IMR-90 (cell line): ENCODE results near the gene RC3H1. TPM values are rescaled to one million over a fixed set of nuclear protein-coding genes. Genes with fewer than 3 reads are reported as not detected.

Experiments used
- ATAC-seq: fragments of 200-7000 bp; cut with Tn5 transposase; 2 replicates; pipeline ENCODE4 v1.9.1; 2020; ENCODE audit warnings: low read depth, mild to moderate bottlenecking, moderate library complexity
- BruUV-seq: library from RNA; stranded (reverse); fragments of 400-500 nt; replicated peaks from 2 replicates; lab custom pipeline; 2021; lab: Mats Ljungman, UMichigan
- CTCF ChIA-PET: fragments of 300-600 bp; formaldehyde crosslinking; extraction: SDS; loops from one replicate; lab custom pipeline; 2021; ENCODE audit warnings: antibody characterized with exemption; lab: Yijun Ruan, JAX
- POLR2A ChIA-PET: fragments of 300-600 bp; sonication (Branson Sonifier 250); formaldehyde crosslinking; loops from one replicate; lab custom pipeline; 2022; ENCODE audit warnings: antibody characterized with exemption; ENCODE audit not compliant: unreplicated experiment; lab: Charles Lee
- DNase-seq: peaks from one replicate; pipeline ENCODE4 v3.0.0; 2013
- H2AFZ ChIP-seq: replicated peaks from 2 replicates; pipeline ENCODE3; 2013; ENCODE audit warnings: low read length, mild to moderate bottlenecking; ENCODE audit not compliant: poor library complexity
- H2AK5ac ChIP-seq: 2 replicates; pipeline ENCODE4 v1.6.1; 2013; ENCODE audit warnings: low read depth, low read length, inconsistent platforms
- H2AK9ac ChIP-seq: replicated peaks from 2 replicates; pipeline ENCODE3; 2013; ENCODE audit warnings: mild to moderate bottlenecking, low read depth, low read length, moderate library complexity; ENCODE audit not compliant: poor library complexity
- H2BK120ac ChIP-seq: 2 replicates; pipeline ENCODE4 v1.6.1; 2013; ENCODE audit warnings: low read depth, low read length, inconsistent platforms
- H2BK15ac ChIP-seq: 3 replicates; pipeline ENCODE4 v1.6.1; 2013; ENCODE audit warnings: low read depth, low read length, inconsistent platforms
- H2BK20ac ChIP-seq: 2 replicates; pipeline ENCODE4 v1.6.1; 2013; ENCODE audit warnings: low read depth, mild to moderate bottlenecking, inconsistent platforms, low read length, moderate library complexity
- H2BK5ac ChIP-seq: 2 replicates; pipeline ENCODE4 v1.6.1; 2013; ENCODE audit warnings: mild to moderate bottlenecking, low read depth, low read length, inconsistent platforms; ENCODE audit not compliant: poor library complexity, severe bottlenecking
- H3K14ac ChIP-seq: replicated peaks from 2 replicates; pipeline ENCODE4 v1.6.1; 2013; ENCODE audit warnings: low read depth, low read length, inconsistent platforms
- H3K18ac ChIP-seq: 2 replicates; pipeline ENCODE4 v1.6.1; 2013; ENCODE audit warnings: low read depth, low read length, control low read depth
- H3K23ac ChIP-seq: 2 replicates; pipeline ENCODE4 v1.6.1; 2013; ENCODE audit warnings: low read depth, low read length, inconsistent platforms
- H3K27ac ChIP-seq: 2 replicates; pipeline ENCODE4 v1.5.1; 2013; ENCODE audit warnings: mild to moderate bottlenecking, control low read depth, low read length; ENCODE audit not compliant: insufficient read depth
- H3K27me3 ChIP-seq: 2 replicates; pipeline ENCODE4 v1.6.1; 2013; ENCODE audit warnings: low read length; ENCODE audit not compliant: control insufficient read depth, insufficient read depth
- H3K36me3 ChIP-seq: 2 replicates; pipeline ENCODE4 v1.6.1; 2013; ENCODE audit warnings: low read length, mixed read lengths; ENCODE audit not compliant: control insufficient read depth, insufficient read depth
- H3K4ac ChIP-seq: 2 replicates; pipeline ENCODE4 v1.6.1; 2013; ENCODE audit warnings: low read depth, low read length, inconsistent platforms
- H3K4me1 ChIP-seq: 2 replicates; pipeline ENCODE4 v1.6.1; 2013; ENCODE audit warnings: low read length, mixed read lengths; ENCODE audit not compliant: control insufficient read depth, insufficient read depth
- H3K4me2 ChIP-seq: 2 replicates; pipeline ENCODE4 v1.6.1; 2013; ENCODE audit warnings: low read depth, mild to moderate bottlenecking, control low read depth, low read length, moderate library complexity
- H3K4me3 ChIP-seq: 2 replicates; pipeline ENCODE4 v1.5.1; 2013; ENCODE audit warnings: low read depth, mild to moderate bottlenecking, control low read depth, low read length, moderate library complexity; ENCODE audit not compliant: insufficient read depth
- H3K56ac ChIP-seq: 2 replicates; pipeline ENCODE4 v1.6.1; 2013; ENCODE audit warnings: low read length, inconsistent platforms; ENCODE audit not compliant: insufficient read depth; ENCODE audit errors: extremely low read depth
- H3K79me1 ChIP-seq, 2 experiments: 2 replicates each; pipeline ENCODE4 v1.6.1; 2013; ENCODE audit warnings: low read length in 2 of 2, inconsistent platforms in 1 of 2, low read depth in 1 of 2
- H3K9ac ChIP-seq: 2 replicates; pipeline ENCODE4 v1.6.1; 2013; ENCODE audit warnings: low read depth, low read length, control low read depth
- H3K9me1 ChIP-seq: 2 replicates; pipeline ENCODE4 v1.6.1; 2013; ENCODE audit warnings: low read length, inconsistent platforms; ENCODE audit not compliant: insufficient read depth
- H3K9me3 ChIP-seq: 2 replicates; pipeline ENCODE4 v1.6.1; 2013; ENCODE audit warnings: low read length; ENCODE audit not compliant: control insufficient read depth, insufficient read depth
- H4K20me1 ChIP-seq: 2 replicates; pipeline ENCODE4 v1.6.1; 2013; ENCODE audit warnings: low read length, inconsistent platforms; ENCODE audit not compliant: insufficient read depth
- H4K5ac ChIP-seq: 2 replicates; pipeline ENCODE4 v1.6.1; 2013; ENCODE audit warnings: mild to moderate bottlenecking, low read depth, low read length, control low read depth
- H4K8ac ChIP-seq, 2 experiments: 2 replicates each; pipeline ENCODE4 v1.6.1; 2013; ENCODE audit warnings: low read depth in 2 of 2, low read length in 2 of 2, control low read depth in 1 of 2, inconsistent platforms in 1 of 2
- H4K91ac ChIP-seq: 2 replicates; pipeline ENCODE4 v1.6.1; 2013; ENCODE audit warnings: low read depth, low read length, inconsistent platforms; ENCODE audit not compliant: insufficient read depth
- CHD1 ChIP-seq: IDR thresholded peaks from 2 replicates; pipeline ENCODE4 v1.6.1; 2012; ENCODE audit warnings: low read depth, low read length, improper control_type of control experiment
- CTCF ChIP-seq: conservative IDR thresholded peaks from 2 replicates; pipeline ENCODE4 v1.5.1; 2012; ENCODE audit warnings: mild to moderate bottlenecking, low read depth, low read length, improper control_type of control experiment
- FOS ChIP-seq: fragments of 150-350 bp; IDR thresholded peaks from 2 replicates; pipeline ENCODE4 v1.6.1; 2016; ENCODE audit warnings: low read depth, low read length
- MAZ ChIP-seq: IDR thresholded peaks from 2 replicates; pipeline ENCODE4 v1.6.1; 2012; ENCODE audit warnings: low read depth, mild to moderate bottlenecking, low read length, improper control_type of control experiment, moderate library complexity, borderline replicate concordance
- NFE2L2 ChIP-seq: fragments of 150-350 bp; IDR thresholded peaks from 2 replicates; pipeline ENCODE4 v1.6.1; 2016; ENCODE audit warnings: low read depth, mild to moderate bottlenecking, low read length
- POLR2A ChIP-seq: IDR thresholded peaks from 2 replicates; pipeline ENCODE4 v1.6.1; 2012; ENCODE audit warnings: mild to moderate bottlenecking, low read depth, low read length
- RAD21 ChIP-seq: IDR thresholded peaks from 2 replicates; pipeline ENCODE4 v1.6.1; 2012; ENCODE audit warnings: low read length, improper control_type of control experiment
- RFX5 ChIP-seq: IDR thresholded peaks from 2 replicates; pipeline ENCODE4 v1.8.0; 2012; ENCODE audit warnings: low read depth, mild to moderate bottlenecking, low read length, moderate library complexity
- USF2 ChIP-seq: fragments of 150-350 bp; IDR thresholded peaks from 2 replicates; pipeline ENCODE4 v1.6.1; 2017; ENCODE audit warnings: mild to moderate bottlenecking, antibody characterized with exemption, low read length, low read depth
- WGBS, 2 experiments: methylation state at CpG; one replicate each; pipeline versions ENCODE4 v1.1.5 to v1.1.7; 2013; ENCODE audit warnings: missing lambda C conversion rate in 2 of 2; ENCODE audit not compliant: insufficient read length in 1 of 2; ENCODE audit errors: extremely low coverage in 2 of 2; 5-methylcytosine and 5-hydroxymethylcytosine counted together
- dilution Hi-C: fragments of 300-500 bp; cut with HindIII; formaldehyde crosslinking; loops from one replicate; pipeline ENCODE4 v1.14.3; 2018; ENCODE audit warnings: low sequenced_read_pairs; ENCODE audit not compliant: unreplicated experiment
- in situ Hi-C: fragments of 300-500 bp; cut with MboI; formaldehyde crosslinking; loops from 3 replicates; pipeline ENCODE4 v1.14.3; 2019; ENCODE audit warnings: low sequenced_read_pairs, inconsistent platforms, mixed read lengths
- intact Hi-C: fragments of 100-400 bp; cut with micrococcal nuclease; formaldehyde crosslinking; loops from 2 replicates; pipeline ENCODE4 v1.10.0; 2022
- polyA plus RNA-seq, 3 experiments: library from polyadenylated mRNA; depleted of rRNA; stranded (reverse); fragments of >200 nt; gene quantifications; 2 replicates each; pipeline ENCODE4 v1.2.3, GENCODE V29; 2012; ENCODE audit warnings: low replicate concordance in 1 of 3
- total RNA-seq: library from RNA; depleted of rRNA; stranded (reverse); fragments of >200 nt; gene quantifications from 2 replicates; pipeline ENCODE4 v1.2.3, GENCODE V29; 2012
- TF ChIP-seq, protein P1 (sequence below): fragments of 150-350 bp; IDR thresholded peaks from 2 replicates; pipeline ENCODE4 v1.6.1; 2016; ENCODE audit warnings: low read depth, mild to moderate bottlenecking, low read length, moderate library complexity, borderline replicate concordance

RC3H1 gene
- total and polyA plus RNA-seq, 2 of the 4 experiments (the other 2 are of a cell fraction): 5.1 to 39.3 TPM

DNA sequence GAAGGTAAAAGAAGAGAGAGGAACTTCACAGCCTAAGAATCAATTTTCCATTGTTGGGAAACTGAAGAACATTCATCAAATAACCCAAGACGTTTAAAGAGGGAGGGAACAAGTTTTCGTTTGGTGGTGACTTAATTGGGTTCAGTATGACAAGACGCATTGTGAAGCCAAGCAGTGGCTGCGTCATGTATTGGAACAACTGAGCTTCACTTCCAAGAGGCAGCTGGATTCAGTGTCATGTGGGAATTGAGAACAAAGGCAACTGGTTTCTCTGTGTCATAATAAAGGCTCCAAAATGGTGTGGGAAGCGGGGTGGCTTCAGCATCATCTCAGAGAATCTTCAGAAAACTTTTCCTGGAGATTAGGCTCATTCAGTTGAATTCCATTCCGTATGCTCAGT is 29.8 kb upstream of the RC3H1 start:
- no peak overlapping the region for H3K4ac ChIP-seq
- no peaks in the 10 kb centered on the region for H3K4me1 ChIP-seq
- ChIA-PET CTCF (no interaction called here), POLR2A (no interaction called here)
- no peaks in the 10 kb centered on the region for H3K27me3 ChIP-seq
- H2BK15ac ChIP-seq: no peak overlapping the region
- H4K91ac ChIP-seq: no peak overlapping the region
- no peaks in the 10 kb centered on the region for H3K9me1 ChIP-seq
- dilution Hi-C loops (no loop called here), in situ Hi-C loops (no loop called here), intact Hi-C loops (no loop called here)
- no peak overlapping the region for H3K56ac ChIP-seq
- DNase-seq (no peak), ATAC-seq (no peak)
- no peak overlapping the region for H3K9ac ChIP-seq
- no peak overlapping the region for H2AK9ac ChIP-seq
- no peaks in the 10 kb centered on the region for H3K79me1 ChIP-seq
- H2BK120ac ChIP-seq: no peak overlapping the region
- WGBS, 2 experiments: 71% methylated on average over 5 of the region's 6 CpGs; no CpG with 5 or more reads in 1 of the 2 experiments
- no peaks in the 10 kb centered on the region for H3K36me3 ChIP-seq
- no peak overlapping the region for H2AK5ac ChIP-seq
- H4K5ac ChIP-seq: no peak overlapping the region
- no peak overlapping the region for H3K14ac ChIP-seq
- H4K20me1 ChIP-seq: no peaks in the 10 kb centered on the region
- no peak overlapping the region for H4K8ac ChIP-seq
- no peak overlapping the region for H3K23ac ChIP-seq
- H2BK5ac ChIP-seq: no peak overlapping the region
- H3K4me2 ChIP-seq: no peak overlapping the region
- H2BK20ac ChIP-seq: no peak overlapping the region
- TF ChIP-seq, protein P1, sequence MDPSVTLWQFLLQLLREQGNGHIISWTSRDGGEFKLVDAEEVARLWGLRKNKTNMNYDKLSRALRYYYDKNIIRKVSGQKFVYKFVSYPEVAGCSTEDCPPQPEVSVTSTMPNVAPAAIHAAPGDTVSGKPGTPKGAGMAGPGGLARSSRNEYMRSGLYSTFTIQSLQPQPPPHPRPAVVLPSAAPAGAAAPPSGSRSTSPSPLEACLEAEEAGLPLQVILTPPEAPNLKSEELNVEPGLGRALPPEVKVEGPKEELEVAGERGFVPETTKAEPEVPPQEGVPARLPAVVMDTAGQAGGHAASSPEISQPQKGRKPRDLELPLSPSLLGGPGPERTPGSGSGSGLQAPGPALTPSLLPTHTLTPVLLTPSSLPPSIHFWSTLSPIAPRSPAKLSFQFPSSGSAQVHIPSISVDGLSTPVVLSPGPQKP: no peak
- TF ChIP-seq POLR2A: no peak
- TF ChIP-seq FOS: no peak
- no peak for TF ChIP-seq MAZ
- no peak for TF ChIP-seq CTCF
- no peak for TF ChIP-seq RAD21
- TF ChIP-seq NFE2L2: no peak
- no peak for TF ChIP-seq CHD1
- TF ChIP-seq RFX5: no peak
- no peak for TF ChIP-seq USF2
- no peaks in the 10 kb centered on the region for H3K9me3 ChIP-seq
- no TSS peak for BruUV-seq
- no peak overlapping the region for H2AFZ ChIP-seq
- H3K18ac ChIP-seq: no peak overlapping the region
- no peak overlapping the region for H3K27ac ChIP-seq
- H3K4me3 ChIP-seq: no peak overlapping the region
